Fibroblast of pulmonary artery (primary cell): ENCODE measurements around the gene LILRA1.

Experiments
- DNase-seq: peaks from one replicate; pipeline ENCODE4 v3.0.0-alpha.2; 2010; ENCODE audit warnings: low read depth
- H3K4me3 ChIP-seq: replicated peaks from 2 replicates; pipeline ENCODE4 v1.5.1; 2011; ENCODE audit warnings: low read depth, mild to moderate bottlenecking, control low read depth, low read length, moderate library complexity
- CTCF ChIP-seq: IDR thresholded peaks from 2 replicates; pipeline ENCODE4 v1.5.1; 2011; ENCODE audit warnings: mild to moderate bottlenecking, control low read depth, low read length, inconsistent platforms; ENCODE audit errors: missing control alignments

Gene LILRA1

GRCh38 chr19:54606891-54607784 lies 13.7 kb downstream of the LILRA1 start:
- no peak for DNase-seq
- no peak for TF ChIP-seq CTCF
- H3K4me3 ChIP-seq, result no peak overlapping the region

GRCh38 chr19:54607785-54608150 lies 14.3 kb downstream of the LILRA1 start:
- no peak overlapping the region for H3K4me3 ChIP-seq
- TF ChIP-seq CTCF, result no peak
- DNase-seq, result no peak

GRCh38 chr19:54608205-54608604 lies 14.8 kb downstream of the LILRA1 start:
- H3K4me3 ChIP-seq, result no peak overlapping the region
- TF ChIP-seq CTCF, result no peak
- no peak for DNase-seq

- no peak for TF ChIP-seq CTCF
- no peak for DNase-seq
- no peak overlapping the region for H3K4me3 ChIP-seq
Measured at GRCh38 chr19:54608792-54609191, 15.4 kb downstream of the LILRA1 start.

- TF ChIP-seq CTCF, result no peak
- no peak for DNase-seq
- H3K4me3 ChIP-seq, result no peak overlapping the region
Measured at GRCh38 chr19:54609356-54609791, 15.9 kb downstream of the LILRA1 start.

GRCh38 chr19:54612428-54612827 lies 19.0 kb downstream of the LILRA1 start:
- no peak for DNase-seq
- H3K4me3 ChIP-seq, result no peak overlapping the region
- TF ChIP-seq CTCF, result no peak

- no peak for TF ChIP-seq CTCF
- no peak overlapping the region for H3K4me3 ChIP-seq
- no peak for DNase-seq
Measured at GRCh38 chr19:54614726-54615125, 21.3 kb downstream of the LILRA1 start.
